HG02852 (cell line): ENCODE data around the gene KIF21A.
"Not testable (repeated sequence)": the region's sequence is repeated elsewhere in the genome, so short reads cannot be mapped to it uniquely, and the experiment has no call there.

Experiments
- ATAC-seq: cut with Tn5 transposase; IDR thresholded peaks from one replicate; pipeline ENCODE4 v1.9.1; 2021; ENCODE audit warnings: mild to moderate bottlenecking, moderate library complexity; ENCODE audit not compliant: unreplicated experiment

The KIF21A gene

GRCh38 chr12:39443081-39443928, at the start of gene KIF21A:
KIF21A (minus strand) TSS chr12:39443120; CDS start chr12:39442970, 150 bp downstream.
- peak; percentile 92 for ATAC-seq

GRCh38 chr12:39490500-39491282, 47.8 kb upstream of the KIF21A start:
- ATAC-seq: no peak

GRCh38 chr12:39483597-39483996, 40.7 kb upstream of the KIF21A start:
- no peak for ATAC-seq

GRCh38 chr12:39483042-39483441, 40.1 kb upstream of the KIF21A start:
- no peak for ATAC-seq

- ATAC-seq: no peak
Measured at GRCh38 chr12:39476894-39477293, 34.0 kb upstream of the KIF21A start.

GRCh38 chr12:39476121-39476520, 33.2 kb upstream of the KIF21A start:
- ATAC-seq: no peak

GRCh38 chr12:39475136-39475535, 32.2 kb upstream of the KIF21A start:
- ATAC-seq: not testable (repeated sequence)

- peak; percentile 93 for ATAC-seq
Measured at GRCh38 chr12:39467432-39467870, 24.5 kb upstream of the KIF21A start.

GRCh38 chr12:39464976-39465695, 22.2 kb upstream of the KIF21A start:
- no peak for ATAC-seq

- no peak for ATAC-seq
Measured at GRCh38 chr12:39461059-39461458, 18.1 kb upstream of the KIF21A start.

- ATAC-seq: no peak
Measured at GRCh38 chr12:39459027-39459434, 16.1 kb upstream of the KIF21A start.

GRCh38 chr12:39451977-39452376, 9.1 kb upstream of the KIF21A start:
- ATAC-seq: no peak

GRCh38 chr12:39448038-39448437, 5.1 kb upstream of the KIF21A start:
- ATAC-seq: no peak

GRCh38 chr12:39443929-39444209, 949 bp upstream of the KIF21A start:
- no peak for ATAC-seq

GRCh38 chr12:39442831-39443080, 164 bp downstream of the KIF21A start:
- peak; percentile 37 for ATAC-seq

- peak; percentile 25 for ATAC-seq
Measured at GRCh38 chr12:39441963-39442830, 723 bp downstream of the KIF21A start.

- no peak for ATAC-seq
Measured at GRCh38 chr12:39441189-39441962, 1.5 kb downstream of the KIF21A start.

- no peak for ATAC-seq
Measured at GRCh38 chr12:39440781-39441180, 2.1 kb downstream of the KIF21A start.

GRCh38 chr12:39440101-39440500, 2.8 kb downstream of the KIF21A start:
- no peak for ATAC-seq

- no peak for ATAC-seq
Measured at GRCh38 chr12:39435531-39435930, 7.4 kb downstream of the KIF21A start.
